Measurements from ENCODE around the gene OSBPL2. TPM values are rescaled to one million over a fixed set of nuclear protein-coding genes. Genes with fewer than 3 reads are reported as not detected.

OSBPL2 gene
- total and polyA plus RNA-seq, 2 experiments from 2014 or later, result 16.6 to 31.2 TPM

GRCh38 chr20:62230696-62231095 is 7.6 kb upstream of the OSBPL2 start (continued):
- TF ChIP-seq ZNF462 (CRISPR knock-in tag; IDR thresholded peaks at IDR 0.05) (no peak), NANOG (IDR thresholded peaks at IDR 0.05; ENCODE audit: borderline replicate concordance) (no peak), ETS1 (IDR thresholded peaks at IDR 0.05) (no peak), EZH2phosphoT487 (IDR thresholded peaks at IDR 0.05; ENCODE audit: unreplicated experiment) (no peak)

GRCh38 chr20:62231292-62231691 is 7.0 kb upstream of the OSBPL2 start:
- Histone ChIP-seq H3K79me2 (replicated peaks; ENCODE audit: insufficient read depth) (no peaks in the 10 kb centered on the region), H3K4me2 (no peak overlapping the region), H3F3A (replicated peaks; ENCODE audit: low read depth) (no peaks in the 10 kb centered on the region), H4K20me1 (replicated peaks; ENCODE audit: insufficient read depth) (no peaks in the 10 kb centered on the region), H2AFZ (no peak overlapping the region), H3K4me3 (no peak overlapping the region), H3K4me1 (ENCODE audit: insufficient read depth) (no peaks in the 10 kb centered on the region), H3K9me2 (ENCODE audit: insufficient read depth) (no peaks in the 10 kb centered on the region), H3K36me3 (ENCODE audit: insufficient read depth) (no peaks in the 10 kb centered on the region), H3K27me3 (ENCODE audit: insufficient read depth) (no peaks in the 10 kb centered on the region), H3K27ac (ENCODE audit: low read depth) (no peak overlapping the region)
- H3K27ac Mint-ChIP-seq, result no peak overlapping the region
- no peak overlapping the region for H3K4me3 Mint-ChIP-seq
- H3K36me3 Mint-ChIP-seq (ENCODE audit: low read depth), result no peaks in the 10 kb centered on the region
- ATAC-seq (no peak), DNase-seq (ENCODE audit: low spot score) (no peak)
- no peaks in the 10 kb centered on the region for H3K9me3 Mint-ChIP-seq
- H3K4me1 Mint-ChIP-seq, result peaks cover 5% of the 10 kb centered on the region
- peaks cover 4% of the 10 kb centered on the region for H3K27me3 Mint-ChIP-seq (ENCODE audit: insufficient read depth, low read depth, poor library complexity)
- TF ChIP-seq ZNF462 (CRISPR knock-in tag; IDR thresholded peaks at IDR 0.05), result no peak
- TF ChIP-seq CTCF (conservative IDR thresholded peaks at IDR 0.05; ENCODE audit: low read depth in 2 of 2), result no peak
- TF ChIP-seq EZH2phosphoT487 (IDR thresholded peaks at IDR 0.05; ENCODE audit: unreplicated experiment), result no peak
- no peak for TF ChIP-seq EZH2 (IDR thresholded peaks at IDR 0.05; ENCODE audit: low read depth, unreplicated experiment)

All from GM23338 (cell line).